ENCODE data around the gene LIN52.
A peak's percentile ranks its signal among the peaks of the same experiment; 100 is the strongest.
"Not testable (repeated sequence)": the region's sequence is repeated elsewhere in the genome, so short reads cannot be mapped to it uniquely, and the experiment has no call there.

LIN52 gene

DNA sequence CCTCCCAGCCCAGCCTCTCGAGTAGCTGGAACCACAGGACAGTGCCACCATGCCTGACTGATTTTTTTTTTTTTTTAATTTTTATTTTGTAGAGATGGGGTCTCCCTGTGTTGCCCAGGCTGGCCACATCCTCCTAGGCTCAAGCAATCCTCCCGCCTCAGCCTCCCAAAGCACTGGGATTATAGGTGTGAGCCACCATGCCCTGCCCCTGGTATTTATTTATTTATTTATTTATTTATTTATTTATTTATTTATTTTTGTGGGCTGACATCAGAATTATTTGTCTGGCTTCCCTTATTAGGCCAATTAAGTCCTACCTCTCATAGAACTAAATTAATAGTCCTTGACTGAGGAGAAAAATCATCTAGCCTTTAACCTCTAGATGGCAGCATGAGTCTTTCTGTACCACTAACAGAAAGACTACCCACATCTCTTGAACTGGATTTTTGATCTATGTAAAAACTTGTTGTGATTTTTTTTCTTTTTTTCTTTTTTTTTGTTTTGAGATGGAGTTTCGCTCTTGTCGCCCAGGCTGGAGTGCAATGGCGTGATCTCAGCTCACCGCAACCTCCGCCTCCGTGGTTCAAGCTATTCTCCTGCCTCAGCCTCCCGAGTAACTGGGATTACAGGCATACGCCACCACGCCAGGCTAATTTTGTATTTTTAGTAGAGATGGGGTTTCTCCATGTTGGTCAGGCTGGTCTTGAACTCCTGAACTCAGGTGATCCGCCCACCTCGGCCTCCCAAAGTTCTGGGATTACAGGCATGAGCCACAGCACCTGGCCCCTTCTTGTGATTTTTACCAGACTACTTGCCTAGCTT is 26.9 kb downstream of the LIN52 start:
- peak; percentile 81 for DNase-seq

DNA sequence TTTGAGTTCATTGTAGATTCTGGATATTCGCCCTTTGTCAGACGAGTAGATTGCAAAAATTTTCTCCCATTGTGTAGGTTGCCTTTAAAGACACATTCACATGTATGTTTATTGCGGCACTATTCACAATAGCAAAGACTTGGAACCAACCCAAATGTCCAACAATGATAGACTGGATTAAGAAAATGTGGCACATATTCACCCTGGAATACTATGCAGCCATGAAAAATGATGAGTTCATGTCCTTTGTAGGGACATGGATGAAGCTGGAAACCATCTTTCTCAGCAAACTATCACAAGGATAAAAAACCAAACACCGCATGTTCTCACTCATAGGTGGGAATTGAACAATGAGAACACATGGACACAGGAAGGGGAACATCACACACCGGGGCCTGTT is 40.7 kb downstream of the LIN52 start:
- DNase-seq = not testable (repeated sequence)

DNA sequence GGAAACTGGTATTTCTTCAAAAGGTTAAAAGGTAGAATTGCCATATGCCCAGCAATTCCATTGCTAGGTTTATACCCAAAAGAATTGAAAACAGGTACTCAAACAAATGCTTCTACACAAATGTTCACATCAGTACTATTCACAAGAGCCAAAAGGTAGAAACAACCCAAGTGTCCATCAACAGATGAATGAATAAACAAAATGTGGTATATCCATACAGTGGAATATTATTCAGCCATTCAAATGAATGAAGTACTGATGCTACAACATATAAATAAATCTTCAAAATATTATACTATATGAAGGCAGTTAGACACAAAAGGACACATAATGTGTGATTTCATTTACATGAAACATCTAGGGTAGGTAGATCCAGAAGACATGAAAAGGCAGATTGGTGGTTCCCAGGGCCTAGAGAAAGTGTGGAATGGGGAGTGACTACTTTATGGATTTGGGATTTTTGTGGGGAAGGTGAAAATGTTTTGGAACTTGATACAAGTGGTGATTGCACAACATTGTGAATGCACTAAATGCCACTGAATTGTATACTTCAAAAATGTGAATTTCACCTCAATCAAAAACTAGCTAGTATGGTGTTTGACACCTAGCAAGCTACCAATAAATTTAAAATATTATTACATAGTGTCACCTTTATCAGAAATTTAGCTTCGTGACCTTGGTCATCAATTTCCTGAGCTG is 41.7 kb downstream of the LIN52 start:
- no peak for DNase-seq

GRCh38 chr14:74127634-74128033 is 42.9 kb downstream of the LIN52 start:
- DNase-seq = no peak

DNA sequence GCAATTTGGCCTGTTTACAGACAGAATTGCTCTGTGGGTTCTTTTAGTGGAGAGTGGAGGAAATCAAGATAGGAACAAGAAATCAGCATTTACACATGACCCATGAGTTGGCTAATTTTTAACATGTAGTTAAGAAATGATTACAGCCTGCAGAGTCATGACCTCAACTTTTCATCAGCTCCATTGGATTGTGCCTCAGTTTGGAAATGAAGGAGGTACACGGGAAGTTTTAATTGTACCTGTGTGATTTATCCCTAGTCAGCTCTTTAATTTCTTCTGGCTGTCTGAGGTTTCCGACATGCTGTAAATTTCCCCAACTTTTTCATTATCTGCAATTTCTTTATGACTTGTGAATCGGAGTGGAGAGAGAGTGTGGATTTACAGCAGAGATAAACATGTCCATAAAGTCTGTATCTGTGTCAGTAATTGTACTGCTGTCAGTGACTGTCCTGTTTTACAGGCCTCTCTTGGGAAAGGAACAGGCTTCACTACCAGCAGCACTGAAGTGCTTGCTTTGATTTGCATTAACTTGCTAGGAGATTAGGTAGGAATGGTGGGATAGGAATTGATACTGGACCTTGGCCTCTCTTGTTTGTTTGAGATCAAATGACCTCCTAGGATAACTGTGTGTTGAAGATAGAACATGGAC is 49.2 kb downstream of the LIN52 start:
- no peak for DNase-seq

- no peak for DNase-seq
Observed at GRCh38 chr14:74134484-74134883, 49.7 kb downstream of the LIN52 start.

DNA sequence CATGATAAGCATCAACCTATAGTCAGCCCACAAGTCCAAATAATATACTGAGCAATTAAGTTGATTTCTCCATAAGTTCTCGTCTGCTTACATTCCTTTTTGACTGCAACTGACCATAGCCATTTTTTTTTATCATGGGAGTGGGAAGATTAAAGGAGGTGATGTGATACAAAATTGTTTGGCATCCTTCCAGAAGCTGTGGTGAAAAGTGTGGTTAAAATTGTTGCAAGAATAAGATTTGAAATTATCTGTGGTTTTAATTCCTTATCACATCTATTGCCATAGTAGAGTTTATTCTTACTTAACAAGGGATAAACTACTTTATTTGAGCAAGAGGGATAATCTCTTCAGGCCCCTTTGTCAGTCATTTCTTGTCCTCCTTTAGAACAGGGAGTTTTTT is 50.7 kb downstream of the LIN52 start:
- DNase-seq = no peak

GRCh38 chr14:74140374-74140850 is 55.7 kb downstream of the LIN52 start:
- peak; percentile 100 for DNase-seq

- peak; percentile 40 for DNase-seq
Observed at GRCh38 chr14:74141703-74142102, 56.9 kb downstream of the LIN52 start.

- no peak for DNase-seq
Observed at GRCh38 chr14:74142523-74142922, 57.8 kb downstream of the LIN52 start.

DNA sequence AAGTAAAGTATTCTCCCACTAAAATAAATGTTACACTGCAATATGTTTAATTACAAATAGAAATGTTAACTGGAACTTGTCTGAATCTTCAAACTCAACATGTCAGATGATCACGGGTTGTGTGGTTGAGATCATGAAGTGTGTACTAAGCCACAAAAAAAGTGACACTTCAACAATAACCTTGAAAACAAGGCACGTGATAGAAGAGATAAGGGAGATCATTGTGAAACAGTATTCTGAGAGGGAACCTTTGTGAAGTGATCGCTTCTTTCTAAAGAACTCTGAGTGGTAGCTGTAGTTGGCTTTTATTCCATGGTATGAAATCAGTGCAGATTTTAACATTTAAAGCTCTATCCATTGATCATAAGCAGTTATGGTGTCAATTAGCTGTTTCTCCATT is 60.0 kb downstream of the LIN52 start:
- DNase-seq = no peak

GRCh38 chr14:74147571-74147970 is 62.8 kb downstream of the LIN52 start:
- no peak for DNase-seq

GRCh38 chr14:74148705-74149104 is 63.9 kb downstream of the LIN52 start:
- no peak for DNase-seq

DNA sequence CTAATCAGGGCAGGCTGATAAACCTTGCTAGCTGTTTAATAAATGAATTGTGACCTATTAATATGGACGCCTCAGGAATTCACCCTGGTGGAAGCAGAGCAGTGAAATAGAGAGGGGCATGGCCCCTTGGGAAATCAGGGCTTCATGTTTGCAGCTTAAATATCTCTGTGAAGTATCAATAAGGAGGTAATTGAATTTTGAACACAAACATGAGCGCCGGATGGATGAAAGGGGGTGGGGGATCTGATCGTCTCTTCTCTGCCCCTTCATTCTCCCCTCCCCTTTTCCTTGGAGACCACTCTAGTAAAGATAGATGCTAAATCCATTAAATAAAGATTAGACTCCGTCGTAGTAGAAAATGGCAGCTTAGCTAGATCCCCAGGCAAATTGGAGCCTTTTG is 70.5 kb downstream of the LIN52 start:
- DNase-seq = no peak

- no peak for DNase-seq
Observed at GRCh38 chr14:74155749-74156148, 71.0 kb downstream of the LIN52 start.

- DNase-seq = no peak
Observed at GRCh38 chr14:74160763-74161162, 76.0 kb downstream of the LIN52 start.

GRCh38 chr14:74161526-74162158 is 76.9 kb downstream of the LIN52 start:
- DNase-seq = no peak

GRCh38 chr14:74169906-74170305 is 85.2 kb downstream of the LIN52 start:
- DNase-seq = no peak

DNA sequence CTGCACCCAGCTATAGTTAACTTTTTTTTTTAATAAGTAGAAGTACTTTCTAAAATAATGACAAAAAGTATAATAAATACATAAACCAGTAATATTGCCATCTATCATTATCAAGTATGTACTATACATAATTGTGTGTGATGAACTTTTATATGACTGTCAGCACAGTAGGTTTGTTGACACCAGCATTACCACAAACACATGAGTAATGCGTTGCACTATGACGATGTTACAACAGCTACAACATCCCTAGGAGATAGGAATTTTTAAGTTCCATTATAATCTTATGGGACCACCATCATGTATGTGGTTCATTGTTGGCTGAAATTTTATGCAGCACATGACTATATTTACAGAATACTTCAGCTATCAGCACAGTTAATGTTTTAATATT is 91.6 kb downstream of the LIN52 start:
- no peak for DNase-seq

GRCh38 chr14:74179856-74180255 is 95.1 kb downstream of the LIN52 start:
- peak; percentile 99 for DNase-seq

DNA sequence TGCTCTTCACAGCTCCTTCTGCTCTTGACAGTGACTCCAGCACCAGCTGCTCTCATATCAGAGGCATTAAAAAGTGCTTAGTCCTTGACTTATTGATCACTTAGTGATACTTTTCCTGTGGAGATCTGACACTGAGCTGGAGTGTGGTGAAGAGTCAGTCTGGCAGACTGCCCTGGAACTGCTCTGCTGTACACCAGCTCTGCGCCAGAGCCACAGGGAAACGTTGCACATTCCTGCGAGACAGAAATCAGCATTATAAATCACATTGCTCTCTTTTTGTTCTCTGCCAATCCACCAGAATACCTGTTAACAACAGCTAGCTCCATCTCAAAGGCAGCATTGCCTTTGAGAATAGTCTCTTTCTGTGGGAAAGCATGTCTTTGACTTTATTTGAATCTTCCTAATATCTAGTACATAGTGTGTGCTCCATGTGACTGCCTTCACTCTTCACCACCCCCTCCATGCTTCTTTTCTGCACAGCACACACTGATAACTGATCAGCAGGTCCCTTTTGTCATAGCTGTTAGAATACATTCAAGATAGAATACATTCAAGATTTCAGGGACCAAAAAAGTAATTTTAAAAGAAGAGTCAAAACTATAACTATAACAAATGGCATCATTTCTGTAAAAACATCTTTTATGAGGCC is 106.3 kb downstream of the LIN52 start:
- DNase-seq = peak; percentile 26

GRCh38 chr14:74194506-74195274 is 109.9 kb downstream of the LIN52 start:
- DNase-seq = no peak
